ENCODE data around the gene ADCY7.

The ADCY7 gene

GRCh38 chr16:50251375-50252081 is 14.8 kb upstream of the ADCY7 start:
- DNase-seq: no peak

GRCh38 chr16:50252082-50252611 is 14.2 kb upstream of the ADCY7 start:
- DNase-seq: no peak

DNA sequence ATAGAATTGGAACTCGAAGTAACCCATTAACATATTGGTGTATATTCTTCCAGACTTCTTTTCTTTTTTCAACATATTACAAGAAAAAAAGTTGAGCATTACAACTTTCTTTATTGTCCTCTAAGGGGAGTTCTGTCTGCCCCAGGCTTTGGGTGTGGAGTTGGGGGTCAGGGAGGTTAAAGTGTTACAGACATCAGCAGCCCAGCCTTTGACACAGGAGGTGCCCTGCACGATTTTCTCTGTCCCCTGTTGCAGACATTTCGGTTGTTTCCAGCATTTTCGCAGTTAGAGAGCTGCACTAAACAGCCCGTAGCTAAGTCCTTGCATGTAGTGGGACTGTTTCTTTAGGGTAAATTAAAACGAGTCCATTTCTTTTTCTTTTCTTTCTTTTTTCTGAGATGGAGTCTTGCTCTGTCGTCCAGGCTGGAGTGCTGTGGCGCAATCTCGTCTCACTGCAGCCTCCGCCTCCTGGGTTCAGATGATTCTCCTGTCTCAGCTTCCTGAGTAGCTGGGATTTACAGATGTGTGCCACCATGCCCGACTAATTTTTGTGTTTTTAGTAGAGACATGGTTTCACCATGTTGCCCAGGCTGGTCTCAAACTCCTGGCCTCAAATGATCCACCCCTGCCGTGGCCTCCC is 13.4 kb upstream of the ADCY7 start:
- DNase-seq: no peak

GRCh38 chr16:50253514-50253910 is 12.8 kb upstream of the ADCY7 start:
- DNase-seq: no peak

DNA sequence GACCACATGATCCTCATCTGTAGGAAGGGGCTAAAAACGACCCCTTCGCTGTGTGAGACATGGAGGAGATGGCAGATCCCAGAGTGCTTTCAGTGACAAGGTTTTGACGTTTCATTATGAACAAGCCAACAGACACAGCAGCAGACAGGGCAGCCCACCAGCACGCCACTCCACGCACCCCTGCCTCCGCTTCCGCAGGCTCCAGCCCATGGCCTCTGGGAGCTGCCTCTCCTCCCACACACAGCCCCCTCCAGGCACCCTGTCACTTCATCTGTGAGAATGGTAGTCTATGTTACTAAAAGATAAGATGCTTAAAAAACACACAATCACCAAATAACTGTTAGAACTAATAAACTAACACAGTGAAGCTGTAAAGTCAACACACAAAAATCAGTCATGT is 12.3 kb upstream of the ADCY7 start:
- no peak for DNase-seq

- DNase-seq: no peak
Measured at GRCh38 chr16:50255538-50255937, 10.8 kb upstream of the ADCY7 start.

GRCh38 chr16:50256604-50257003 is 9.7 kb upstream of the ADCY7 start:
- DNase-seq: no peak

GRCh38 chr16:50257876-50258275 is 8.5 kb upstream of the ADCY7 start:
- DNase-seq: no peak

DNA sequence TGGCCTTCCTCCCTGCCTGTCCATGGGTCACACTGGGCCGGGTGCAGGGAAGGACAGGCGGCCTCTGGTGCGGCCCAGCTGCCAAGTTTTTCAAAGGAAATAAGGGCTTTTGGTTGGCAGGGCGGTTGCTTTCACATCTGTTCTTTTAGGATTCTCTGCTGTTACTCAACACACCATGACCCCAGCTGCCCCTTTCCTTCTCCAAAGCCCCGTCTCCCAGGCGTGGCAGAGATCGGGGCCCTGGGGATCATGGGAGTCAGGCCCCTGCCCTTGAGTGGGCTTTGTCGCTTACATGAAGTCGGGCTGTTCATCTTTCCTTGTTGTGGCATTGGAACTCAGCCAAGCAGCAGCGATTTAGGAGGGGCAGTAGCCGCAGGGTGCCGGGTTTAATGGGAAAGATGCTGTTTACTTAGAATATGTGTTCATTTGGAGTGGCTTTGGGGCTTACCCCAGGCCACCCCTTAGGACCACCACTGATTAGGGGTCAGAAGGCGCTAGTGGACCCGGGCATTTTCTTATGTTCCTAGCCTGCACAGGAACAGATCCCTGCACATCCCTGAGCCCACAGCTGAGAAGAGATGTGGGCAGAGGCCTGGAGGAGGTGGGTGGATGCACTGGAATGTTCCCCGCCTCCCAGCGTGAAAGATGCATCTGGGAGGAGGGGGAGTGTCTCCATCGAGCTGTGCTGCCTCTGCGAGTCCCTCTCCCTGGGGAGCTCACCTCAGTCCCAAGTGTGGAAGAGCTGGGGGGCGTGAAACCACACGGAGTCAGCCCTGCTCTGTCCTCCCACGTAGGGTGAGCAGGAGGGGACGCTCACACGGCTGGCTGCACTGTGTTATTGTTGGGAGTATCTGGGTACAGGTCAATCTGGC is 6.8 kb upstream of the ADCY7 start:
- DNase-seq: no peak

- no peak for DNase-seq
Measured at GRCh38 chr16:50260206-50261159, 5.9 kb upstream of the ADCY7 start.

GRCh38 chr16:50261160-50261706 is 5.1 kb upstream of the ADCY7 start:
- DNase-seq: no peak

GRCh38 chr16:50261707-50262235 is 4.6 kb upstream of the ADCY7 start:
- no peak for DNase-seq

- no peak for DNase-seq
Measured at GRCh38 chr16:50263060-50263909, 3.1 kb upstream of the ADCY7 start.

- no peak for DNase-seq
Measured at GRCh38 chr16:50263940-50264929, 2.1 kb upstream of the ADCY7 start.

DNA sequence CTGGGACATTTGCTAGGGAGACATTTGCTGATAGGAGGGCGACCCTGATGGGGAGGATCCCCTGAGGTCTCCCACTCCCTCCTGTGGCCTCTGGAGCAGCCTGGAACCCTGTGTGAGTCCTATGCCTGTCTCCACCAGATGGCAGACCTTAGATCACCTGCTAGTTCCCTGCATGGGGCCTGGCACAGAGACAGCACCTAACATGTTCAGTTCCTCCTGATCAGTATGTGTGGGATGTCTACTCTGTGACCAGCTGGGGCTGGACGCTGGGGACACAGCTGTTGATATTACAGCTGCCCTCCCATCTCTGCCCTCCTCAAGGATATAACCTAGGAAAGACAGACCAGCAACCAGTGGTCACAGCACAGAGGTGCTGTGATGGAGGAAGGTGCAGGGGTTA is 1.1 kb upstream of the ADCY7 start:
- no peak for DNase-seq

GRCh38 chr16:50265716-50266336 is 525 bp upstream of the ADCY7 start:
- DNase-seq: no peak

- peak; percentile 76 for DNase-seq
Measured at GRCh38 chr16:50267151-50267631, 840 bp downstream of the ADCY7 start.

DNA sequence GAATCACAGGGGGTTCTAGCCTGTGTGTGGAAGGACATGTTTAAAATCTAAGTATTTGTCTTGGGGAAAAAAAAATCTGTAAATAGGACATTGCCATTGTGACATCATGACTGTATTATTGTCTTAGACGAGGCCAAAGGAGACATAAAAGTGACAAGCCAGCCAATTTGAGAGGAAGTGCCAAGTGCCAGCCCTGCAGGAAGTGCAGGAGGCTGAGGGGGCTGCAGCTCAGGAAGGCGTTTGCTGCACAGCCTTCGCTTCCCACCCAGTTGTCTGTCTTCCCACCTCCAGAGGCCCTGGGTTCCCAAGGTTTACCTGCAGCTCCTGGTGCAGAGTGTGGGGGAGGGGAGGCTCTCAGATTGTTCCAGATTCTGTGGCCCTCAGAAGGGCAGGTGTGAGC is 1.3 kb downstream of the ADCY7 start:
- DNase-seq: peak; percentile 68

GRCh38 chr16:50268352-50268751 is 2.0 kb downstream of the ADCY7 start:
- DNase-seq: no peak

Measured in activated CD8-positive, alpha-beta memory T cell treated with anti-CD3 and anti-CD28 coated beads for 24 hours (primary cell).